Type B pancreatic cell (in vitro differentiated cells): Measurements from ENCODE around the gene NDUFAF8. TPM values are rescaled to one million over a fixed set of nuclear protein-coding genes. Genes with fewer than 3 reads are reported as not detected.

Experiments
- DNase-seq: peaks from one replicate; pipeline ENCODE4 v3.0.0; 2021; ENCODE audit warnings: mixed read lengths; ENCODE audit not compliant: unreplicated experiment; ENCODE audit errors: extremely low spot score
- H3K27ac Mint-ChIP-seq: 2 replicates; pipeline ENCODE4 v1.8.0; 2021; ENCODE audit warnings: mild to moderate bottlenecking, mixed read lengths
- H3K27me3 Mint-ChIP-seq: 2 replicates; pipeline ENCODE4 v1.8.0; 2021; ENCODE audit warnings: mixed read lengths
- H3K36me3 Mint-ChIP-seq: 2 replicates; pipeline ENCODE4 v1.8.0; 2021; ENCODE audit warnings: mixed read lengths
- H3K4me1 Mint-ChIP-seq: one replicate; pipeline ENCODE4 v1.8.0; 2021; ENCODE audit warnings: mixed read lengths; ENCODE audit not compliant: unreplicated experiment
- H3K4me3 Mint-ChIP-seq: 2 replicates; pipeline ENCODE4 v1.8.0; 2021; ENCODE audit warnings: mild to moderate bottlenecking, mixed read lengths
- H3K9me3 Mint-ChIP-seq: 2 replicates; pipeline ENCODE4 v1.8.0; 2021; ENCODE audit warnings: mixed read lengths
- total RNA-seq: library from RNA; stranded (reverse); gene quantifications from 2 replicates; pipeline ENCODE4 v1.2.1, GENCODE V29; 2021; ENCODE audit warnings: low replicate concordance
- TF ChIP-seq, protein P1 (sequence below): fragments of 200-600 bp; sonication (generic); conservative IDR thresholded peaks from 2 replicates; pipeline ENCODE4 v1.5.0; 2021; ENCODE audit warnings: antibody characterized with exemption, mild to moderate bottlenecking

NDUFAF8 gene
- total RNA-seq, 1 donor from 2014 or later, result 56.9 TPM

DNA sequence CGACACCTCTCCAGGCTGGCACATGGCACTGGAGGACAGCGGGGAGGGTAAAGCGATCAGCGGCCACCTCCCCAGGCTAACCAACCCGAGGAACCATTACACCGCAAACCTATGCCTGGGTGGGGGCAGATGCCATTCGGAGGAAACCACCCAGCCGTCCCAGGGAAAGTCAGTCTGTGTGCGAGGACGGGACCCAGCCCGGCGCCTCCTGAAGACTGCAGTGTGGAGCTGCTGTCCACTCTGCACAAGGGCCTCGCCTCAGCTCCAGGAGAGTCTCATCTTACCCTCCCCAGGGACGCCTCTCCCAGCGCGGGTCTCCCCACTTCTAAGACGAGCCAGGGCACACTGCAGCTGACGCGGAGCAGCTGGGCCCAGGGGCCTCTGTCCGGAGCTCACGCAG, 48.0 kb downstream of the NDUFAF8 start:
- Mint-ChIP-seq H3K4me1 (peaks cover 5% of the 10 kb centered on the region), H3K36me3 (peaks cover 4% of the 10 kb centered on the region), H3K4me3 (no peak overlapping the region), H3K9me3 (no peaks in the 10 kb centered on the region), H3K27me3 (no peaks in the 10 kb centered on the region), H3K27ac (no peak overlapping the region)
- TF ChIP-seq, protein P1, sequence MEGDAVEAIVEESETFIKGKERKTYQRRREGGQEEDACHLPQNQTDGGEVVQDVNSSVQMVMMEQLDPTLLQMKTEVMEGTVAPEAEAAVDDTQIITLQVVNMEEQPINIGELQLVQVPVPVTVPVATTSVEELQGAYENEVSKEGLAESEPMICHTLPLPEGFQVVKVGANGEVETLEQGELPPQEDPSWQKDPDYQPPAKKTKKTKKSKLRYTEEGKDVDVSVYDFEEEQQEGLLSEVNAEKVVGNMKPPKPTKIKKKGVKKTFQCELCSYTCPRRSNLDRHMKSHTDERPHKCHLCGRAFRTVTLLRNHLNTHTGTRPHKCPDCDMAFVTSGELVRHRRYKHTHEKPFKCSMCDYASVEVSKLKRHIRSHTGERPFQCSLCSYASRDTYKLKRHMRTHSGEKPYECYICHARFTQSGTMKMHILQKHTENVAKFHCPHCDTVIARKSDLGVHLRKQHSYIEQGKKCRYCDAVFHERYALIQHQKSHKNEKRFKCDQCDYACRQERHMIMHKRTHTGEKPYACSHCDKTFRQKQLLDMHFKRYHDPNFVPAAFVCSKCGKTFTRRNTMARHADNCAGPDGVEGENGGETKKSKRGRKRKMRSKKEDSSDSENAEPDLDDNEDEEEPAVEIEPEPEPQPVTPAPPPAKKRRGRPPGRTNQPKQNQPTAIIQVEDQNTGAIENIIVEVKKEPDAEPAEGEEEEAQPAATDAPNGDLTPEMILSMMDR, result no peak
- no peak for DNase-seq

DNA sequence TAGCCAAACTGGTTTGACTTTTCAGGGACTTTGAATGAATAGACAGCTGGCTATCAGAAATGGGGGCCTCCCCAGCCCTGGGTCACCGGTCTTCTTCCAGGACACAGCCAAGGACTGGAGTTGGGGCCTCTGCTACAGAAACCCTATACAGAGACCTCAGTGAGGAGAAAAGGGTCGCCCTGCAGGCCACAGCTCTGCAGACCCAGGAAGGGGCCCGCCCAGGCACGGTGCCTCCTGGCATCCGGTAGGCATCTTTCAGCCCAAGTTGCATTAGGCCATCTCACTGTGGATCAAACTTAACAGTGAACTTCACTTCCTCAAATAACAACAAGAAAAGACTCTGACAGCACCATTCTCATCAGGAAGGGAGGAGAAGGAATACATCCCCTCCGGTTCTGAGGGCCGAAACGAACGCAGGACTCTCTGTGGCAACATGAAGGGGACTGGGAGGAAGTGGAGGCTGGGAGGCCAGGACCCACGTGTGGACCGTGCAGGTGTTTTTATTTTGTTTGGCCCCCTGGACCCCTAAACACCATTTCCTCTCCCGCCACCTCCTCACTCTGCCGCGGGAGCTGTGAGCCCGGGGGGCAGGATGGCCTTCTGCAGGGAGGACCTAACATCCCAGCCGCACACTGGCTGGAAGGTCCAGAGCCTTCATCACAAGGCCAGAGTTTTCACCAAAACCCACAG, 48.8 kb downstream of the NDUFAF8 start:
- Mint-ChIP-seq H3K4me3 (no peak overlapping the region), H3K27ac (no peak overlapping the region), H3K4me1 (peaks cover 5% of the 10 kb centered on the region), H3K36me3 (peaks cover 4% of the 10 kb centered on the region), H3K9me3 (no peaks in the 10 kb centered on the region), H3K27me3 (no peaks in the 10 kb centered on the region)
- no peak for DNase-seq
- TF ChIP-seq, protein P1, result no peak

DNA sequence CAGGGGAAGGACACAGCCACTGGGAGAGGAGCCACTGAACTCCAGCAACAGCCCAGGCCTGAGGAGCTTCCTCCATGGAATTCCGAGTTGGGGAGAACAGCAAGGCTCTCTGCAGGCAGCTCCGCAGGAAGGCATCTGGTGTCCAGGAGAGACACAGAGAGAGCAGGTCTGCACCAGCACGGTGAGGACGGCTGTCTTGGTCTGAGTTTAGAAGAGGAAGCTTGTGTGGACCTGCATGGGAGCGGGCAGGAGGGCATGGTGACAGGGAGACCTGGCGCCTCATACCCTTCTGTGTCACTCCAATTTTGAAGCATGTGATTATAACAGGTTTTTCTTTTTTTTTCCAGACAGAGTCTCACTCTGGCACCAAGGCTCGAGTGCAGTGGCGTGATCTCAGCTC, 49.6 kb downstream of the NDUFAF8 start:
- Mint-ChIP-seq H3K36me3 (peaks cover 4% of the 10 kb centered on the region), H3K9me3 (no peaks in the 10 kb centered on the region), H3K4me3 (no peak overlapping the region), H3K4me1 (peaks cover 6% of the 10 kb centered on the region), H3K27me3 (no peaks in the 10 kb centered on the region), H3K27ac (no peak overlapping the region)
- TF ChIP-seq, protein P1, result no peak
- no peak for DNase-seq

DNA sequence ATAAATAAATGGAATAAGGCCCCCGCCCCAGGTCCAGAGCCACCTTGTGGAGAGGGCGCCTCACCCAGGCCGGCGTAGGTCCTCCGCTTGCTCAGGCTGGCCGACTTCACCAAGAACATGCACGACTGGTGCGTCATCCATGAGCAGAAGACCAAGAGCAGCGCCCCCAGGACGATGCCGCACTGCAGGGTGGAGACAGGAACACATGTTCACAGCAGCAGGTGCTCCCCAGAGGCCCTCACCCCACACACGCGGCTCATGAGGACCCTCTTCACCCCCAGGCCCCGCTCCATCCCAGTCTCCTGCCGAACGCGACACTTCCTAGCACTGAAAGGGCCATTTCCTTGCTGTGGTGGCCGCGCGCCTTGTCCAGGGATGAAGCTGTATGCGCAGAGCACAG, 50.5 kb downstream of the NDUFAF8 start:
- no peak for DNase-seq
- Mint-ChIP-seq H3K36me3 (peaks cover 4% of the 10 kb centered on the region), H3K9me3 (no peaks in the 10 kb centered on the region), H3K4me3 (no peak overlapping the region), H3K27ac (no peak overlapping the region), H3K4me1 (peaks cover 8% of the 10 kb centered on the region), H3K27me3 (no peaks in the 10 kb centered on the region)
- TF ChIP-seq, protein P1, result no peak

DNA sequence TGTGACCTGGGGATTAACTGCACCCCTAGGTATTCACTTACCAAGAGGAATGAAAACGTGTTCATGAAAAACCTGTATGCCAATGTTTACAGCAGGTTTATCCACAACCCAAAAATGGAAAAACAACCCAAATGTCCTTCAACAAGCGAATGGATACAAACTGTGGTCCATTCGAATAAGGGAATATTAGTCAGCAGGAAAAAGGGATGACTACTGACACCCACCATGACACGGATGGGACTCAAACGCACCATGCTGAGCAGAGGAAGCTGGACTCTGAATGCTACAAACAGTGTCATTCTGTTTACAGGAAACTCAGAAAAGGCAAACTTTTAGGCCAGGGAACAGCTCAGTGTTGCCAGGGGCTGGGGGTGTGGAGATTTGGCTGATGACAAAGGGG, 51.1 kb downstream of the NDUFAF8 start:
- H3K4me3 Mint-ChIP-seq, result no peak overlapping the region
- H3K27ac Mint-ChIP-seq, result no peak overlapping the region
- no peaks in the 10 kb centered on the region for H3K27me3 Mint-ChIP-seq
- no peak for DNase-seq
- peaks cover 9% of the 10 kb centered on the region for H3K4me1 Mint-ChIP-seq
- TF ChIP-seq, protein P1, result no peak
- H3K36me3 Mint-ChIP-seq, result peaks cover 4% of the 10 kb centered on the region
- no peaks in the 10 kb centered on the region for H3K9me3 Mint-ChIP-seq

Other genes with a start within 250 kb of the NDUFAF8 start
- gene CHMP6, start 247.5 kb upstream of the NDUFAF8 start, total RNA-seq, result 29.1 and 33.4 TPM in 2 replicates
- 62.7 and 120 TPM in 2 replicates for gene BAIAP2, start 204.2 kb upstream of the NDUFAF8 start, total RNA-seq
- 0.21 TPM in 1 of 2 replicates, not detected in the other for gene PVALEF, start 73.8 kb upstream of the NDUFAF8 start, total RNA-seq
- 4.6 and 6.4 TPM in 2 replicates for gene AATK, start 73.1 kb upstream of the NDUFAF8 start, total RNA-seq
- gene CEP131, start 16.4 kb upstream of the NDUFAF8 start, total RNA-seq, result 12.8 and 26.8 TPM in 2 replicates
- gene TEPSIN, start 263 bp upstream of the NDUFAF8 start, total RNA-seq, result 45.7 and 50.1 TPM in 2 replicates
- gene SLC38A10, start 56.0 kb downstream of the NDUFAF8 start, total RNA-seq, result 85.0 and 118 TPM in 2 replicates
- gene BAHCC1, start 156.1 kb downstream of the NDUFAF8 start, total RNA-seq, result 23.0 and 74.3 TPM in 2 replicates